Fibroblast of skin of scalp (primary cell): ENCODE results near the gene C21orf58.

Source experiments
- DNase-seq: peaks from one replicate; pipeline ENCODE4 v3.0.0-alpha.2; 2013

Gene C21orf58

GRCh38 chr21:46254208-46254975, 69.3 kb downstream of the C21orf58 start:
- DNase-seq = no peak

- peak; percentile 21 for DNase-seq
Observed at GRCh38 chr21:46253610-46254124, 70.0 kb downstream of the C21orf58 start.

GRCh38 chr21:46252840-46253239, 70.8 kb downstream of the C21orf58 start:
- no peak for DNase-seq
